NCI-H128 (cell line): Measurements from ENCODE around the gene ZNF593.
A peak's percentile ranks its signal among the peaks of the same experiment; 100 is the strongest.

Source experiments
- DNase-seq: peaks from one replicate; lab custom pipeline; 2025; ENCODE audit not compliant: unreplicated experiment; lab: John Stamatoyannopoulos, UW

The ZNF593 gene

DNA sequence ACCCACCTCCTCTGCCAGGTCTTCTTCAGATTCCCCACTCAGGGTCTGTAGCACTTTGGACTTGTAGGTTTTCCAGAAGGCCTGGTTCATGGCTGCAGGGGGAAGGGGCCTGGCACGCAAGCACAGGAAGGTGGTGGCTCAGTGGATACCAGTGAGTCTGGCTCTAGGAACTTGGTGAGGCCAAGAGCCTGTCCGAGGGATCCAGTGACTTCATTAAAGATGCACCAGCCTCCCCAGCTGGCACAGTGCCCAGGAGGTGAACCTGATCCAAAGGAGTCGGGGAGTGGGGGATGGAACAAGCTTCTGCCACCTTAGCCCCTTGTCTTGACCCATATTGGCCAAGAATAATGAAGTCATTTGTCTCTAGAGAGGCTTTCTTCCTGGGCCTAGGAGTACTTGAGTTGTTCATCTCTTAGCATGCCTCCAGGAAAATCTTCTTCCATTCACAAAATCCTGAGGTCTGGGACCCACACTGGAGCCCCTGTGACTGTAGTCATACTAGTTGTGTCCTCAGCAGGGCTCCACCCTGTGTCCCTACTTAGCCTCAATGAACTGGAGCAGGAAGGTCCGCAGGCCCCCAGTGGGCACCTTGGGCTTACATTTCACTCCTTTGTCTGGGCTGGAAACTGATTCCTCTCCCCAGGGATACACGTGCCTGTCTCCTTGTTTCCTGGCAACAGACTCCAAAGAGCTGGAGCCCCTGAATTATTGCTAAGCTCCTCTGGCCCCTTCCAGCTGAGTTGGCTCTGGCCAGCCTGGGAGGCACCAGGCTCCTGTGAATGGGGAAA lies 1.1 kb upstream of the ZNF593 start, which contains the start of gene C1orf232:
C1orf232 (minus strand) TSS at position 554 of the 788 bp plus-strand sequence; CDS start at position 90, 464 bp downstream.
- DNase-seq, result peak; percentile 57

DNA sequence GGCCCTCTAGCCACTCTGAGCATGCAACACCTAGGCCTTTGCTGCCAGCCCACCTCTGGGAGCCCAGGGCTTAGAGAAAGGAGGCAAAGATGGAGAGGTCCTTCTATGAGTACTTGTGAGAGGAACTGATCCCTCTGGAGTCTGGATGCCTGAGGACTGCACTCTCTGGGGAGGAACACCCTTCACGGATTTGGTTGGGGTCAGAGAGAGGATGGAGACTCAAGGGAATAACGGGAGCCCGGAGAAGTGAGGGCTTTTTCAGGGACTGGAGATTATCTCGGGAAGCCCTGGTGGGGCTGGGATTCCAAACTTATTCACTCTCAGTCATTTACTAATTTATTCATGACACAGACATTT lies 532 bp upstream of the ZNF593 start:
- no peak for DNase-seq

DNA sequence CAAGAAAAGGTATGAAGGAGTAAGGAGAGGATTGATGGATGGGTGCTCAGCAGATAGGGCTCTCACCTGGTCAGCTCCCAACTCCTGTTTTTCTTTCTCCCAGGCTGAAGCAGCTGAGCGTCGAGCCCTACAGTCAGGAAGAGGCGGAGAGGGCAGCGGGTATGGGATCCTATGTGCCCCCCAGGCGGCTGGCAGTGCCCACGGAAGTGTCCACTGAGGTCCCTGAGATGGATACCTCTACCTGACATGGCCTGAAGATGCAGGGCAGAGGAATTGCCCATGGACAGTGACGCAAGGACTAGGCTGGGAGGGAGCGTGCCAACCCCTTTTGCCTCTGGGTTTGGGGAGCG lies 739 bp downstream of the ZNF593 start:
- DNase-seq, result no peak

DNA sequence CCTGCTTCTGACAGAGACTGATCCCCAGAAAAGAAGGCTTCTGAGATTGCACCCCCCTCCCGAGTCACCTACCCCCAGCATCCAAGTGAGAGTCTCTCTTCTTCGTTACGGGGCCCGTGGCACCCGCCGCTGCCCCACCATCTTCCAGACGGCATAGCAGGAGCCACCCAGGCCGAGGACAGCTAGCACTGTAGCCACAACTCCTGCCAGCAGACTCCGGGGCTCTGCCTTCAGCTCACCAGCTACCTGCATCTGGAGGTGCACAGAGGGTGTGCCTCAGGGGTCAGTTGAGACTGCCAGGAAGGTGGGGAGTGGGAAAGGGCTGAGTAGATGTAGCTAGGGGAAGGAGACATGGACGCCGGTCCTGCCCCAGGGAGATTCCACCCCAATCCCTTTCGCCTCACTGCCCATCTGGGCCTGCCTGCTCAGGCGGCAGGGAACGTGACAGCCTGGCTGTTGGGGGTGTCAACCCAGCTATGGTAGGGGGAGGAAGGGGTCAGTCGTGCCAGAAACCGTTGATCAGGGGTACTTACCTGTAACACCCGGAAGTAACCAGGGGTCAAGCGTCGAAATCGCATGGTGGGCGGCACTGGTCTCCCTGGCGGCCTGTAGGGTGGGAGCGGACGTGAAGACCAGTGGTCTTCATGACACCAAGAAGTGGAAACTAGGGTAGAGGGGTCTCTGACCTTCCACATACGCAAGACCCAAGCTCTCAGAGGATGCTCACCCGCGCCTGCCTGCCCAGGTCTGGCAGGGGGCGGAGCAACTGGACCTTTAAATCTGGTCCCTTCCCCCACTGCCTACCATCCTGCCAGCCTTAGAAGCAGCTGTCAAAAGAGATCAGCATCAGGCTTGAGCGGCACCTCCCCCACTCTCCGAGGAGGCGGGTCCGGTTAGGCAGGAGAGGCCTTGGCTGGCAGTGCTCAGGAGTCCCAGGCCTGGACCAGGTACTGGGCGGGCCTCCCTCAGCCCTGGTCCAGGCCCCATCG lies 1.7 kb downstream of the ZNF593 start, which contains the start of gene ZNF593OS:
ZNF593OS (minus strand) TSS at position 749 of the 989 bp plus-strand sequence; CDS start at position 578, 171 bp downstream.
- no peak for DNase-seq

DNA sequence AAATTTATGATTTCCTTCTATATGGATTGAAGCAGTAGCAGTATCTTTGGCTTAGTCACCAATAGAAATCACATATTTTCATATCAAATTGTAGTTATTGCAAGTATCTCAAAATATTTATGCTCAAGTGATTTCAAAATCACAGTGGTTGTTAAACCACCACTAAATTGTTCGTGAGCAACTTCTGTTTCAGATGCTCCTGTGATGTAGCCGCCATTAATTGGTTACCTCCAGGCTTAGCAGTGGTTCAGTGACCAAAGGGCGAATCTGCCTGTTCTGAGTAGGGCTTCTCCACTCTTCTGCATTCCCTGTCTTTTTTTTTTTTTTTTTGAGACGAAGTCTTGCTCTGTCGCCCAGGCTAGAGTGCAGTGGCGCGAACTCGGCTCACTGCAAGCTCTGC lies 5.6 kb downstream of the ZNF593 start:
- DNase-seq, result no peak

DNA sequence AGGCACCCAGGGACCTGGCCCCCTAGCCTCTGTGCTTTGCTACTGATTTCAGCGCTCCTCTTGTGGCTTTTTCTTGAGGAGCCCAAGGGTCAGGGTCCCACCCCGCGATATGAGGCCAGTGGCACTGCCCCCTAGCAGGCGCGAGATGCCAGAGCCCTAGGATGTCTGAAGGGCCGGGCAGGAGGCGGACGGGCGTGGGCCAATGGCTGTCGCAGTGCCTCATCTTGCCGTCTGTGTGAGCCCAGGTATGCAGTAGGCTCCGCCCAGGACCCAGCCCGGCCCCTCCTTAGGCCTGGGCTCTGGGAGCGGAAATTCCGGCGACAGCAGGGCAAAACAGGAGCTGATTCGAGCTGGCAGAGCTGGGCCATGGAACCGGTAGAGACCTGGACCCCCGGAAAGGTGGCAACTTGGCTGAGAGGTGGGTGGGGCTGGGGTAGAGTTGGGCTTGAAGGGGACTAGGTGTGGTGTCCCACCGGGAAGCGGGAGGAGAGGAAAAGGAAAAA lies 7.5 kb downstream of the ZNF593 start, which contains the start of gene CNKSR1:
CNKSR1 (plus strand) TSS at position 310 of the 503 bp plus-strand sequence; CDS start at position 367, 57 bp downstream.
- DNase-seq, result no peak

DNA sequence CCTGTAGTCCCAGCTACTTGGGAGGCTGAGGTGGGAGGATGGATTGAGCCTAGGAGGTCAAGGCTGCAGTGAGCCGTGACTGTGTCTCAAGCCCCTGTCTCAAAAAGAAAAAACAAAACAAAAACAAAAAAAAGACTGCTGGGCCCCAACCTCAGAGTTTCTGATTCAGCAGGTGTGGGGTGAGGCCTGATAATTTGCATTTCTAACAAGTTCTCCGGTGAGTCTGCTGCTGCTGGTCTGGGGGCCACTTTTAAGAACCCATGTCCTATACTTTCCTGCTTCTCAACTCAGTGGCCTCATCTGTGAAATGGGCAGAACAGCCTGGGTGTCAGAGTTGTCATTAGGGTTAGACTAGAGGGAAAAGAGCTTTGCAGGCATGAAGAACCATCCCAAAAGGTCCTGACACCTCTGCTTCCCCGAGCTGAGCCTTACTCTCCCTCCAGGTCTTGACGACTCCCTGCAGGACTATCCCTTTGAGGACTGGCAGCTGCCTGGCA lies 10.3 kb downstream of the ZNF593 start:
- DNase-seq, result no peak

DNA sequence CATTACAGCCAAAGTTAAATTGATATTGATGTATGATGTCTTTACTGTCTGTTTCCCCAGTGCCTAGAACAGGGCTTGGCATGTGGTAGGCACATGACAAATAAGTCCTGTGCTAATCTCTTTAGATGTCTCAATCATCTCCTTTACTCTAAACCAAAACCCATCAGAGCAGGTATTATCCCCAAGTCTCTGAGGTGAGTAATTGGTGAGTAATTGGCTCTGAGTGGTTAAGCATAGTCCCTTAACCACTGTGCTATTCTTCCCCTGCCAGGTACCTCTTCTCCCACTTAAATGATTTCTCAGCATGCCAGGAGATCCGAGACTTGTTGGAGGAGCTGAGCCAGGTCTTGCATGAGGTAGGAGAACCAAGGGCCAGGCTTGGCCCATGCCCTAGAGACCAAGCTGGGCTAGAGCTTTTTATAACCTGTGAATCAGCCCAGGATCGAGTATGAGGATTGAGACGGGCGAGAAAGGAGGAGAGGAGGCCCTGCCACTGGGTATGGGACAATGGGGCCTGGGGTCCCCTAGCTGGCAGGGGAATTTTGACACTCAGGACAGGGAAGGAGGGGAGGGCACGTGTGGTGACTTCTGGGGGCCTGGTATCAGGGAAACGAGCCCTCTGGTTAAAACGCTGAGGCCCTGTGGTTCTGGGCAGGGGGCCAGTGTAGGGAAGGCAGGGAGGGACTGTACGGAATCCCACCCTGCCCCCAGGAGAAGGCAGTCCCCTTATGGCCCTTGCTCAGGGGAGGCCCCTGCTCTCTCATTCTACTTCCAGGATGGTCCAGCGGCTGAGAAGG lies 12.1 kb downstream of the ZNF593 start:
- DNase-seq, result no peak

DNA sequence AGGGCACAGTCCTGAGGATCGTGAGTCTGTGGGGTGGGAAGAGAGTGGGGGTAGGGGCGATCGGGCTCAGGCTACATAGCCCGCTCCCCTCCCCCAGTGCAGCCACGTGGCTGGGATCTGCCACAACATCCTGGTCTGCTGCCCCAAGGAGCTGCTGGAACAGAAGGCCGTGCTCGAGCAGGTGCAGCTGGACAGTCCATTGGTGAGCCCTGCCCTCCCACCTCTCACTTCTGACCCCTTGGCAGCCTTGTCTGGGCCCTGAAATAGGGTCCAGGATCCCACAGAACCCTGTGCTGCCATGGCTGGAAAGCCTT lies 12.6 kb downstream of the ZNF593 start:
- no peak for DNase-seq

DNA sequence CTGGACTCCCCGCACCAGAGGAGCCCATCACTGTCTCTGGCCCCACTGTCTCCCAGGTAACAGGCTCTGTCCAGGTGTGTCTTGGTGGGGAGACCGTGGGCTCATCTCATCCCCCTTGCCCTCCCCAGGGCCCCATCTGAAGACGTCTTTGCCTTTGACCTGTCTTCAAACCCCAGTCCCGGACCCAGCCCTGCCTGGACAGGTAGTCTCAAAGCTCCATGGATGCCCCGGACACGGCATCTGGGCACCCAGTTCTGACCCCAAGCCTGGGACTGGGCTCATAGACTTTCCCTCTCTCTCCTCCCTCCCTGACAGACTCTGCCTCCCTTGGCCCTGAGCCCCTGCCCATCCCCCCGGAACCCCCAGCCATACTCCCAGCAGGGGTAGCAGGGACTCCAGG lies 14.4 kb downstream of the ZNF593 start:
- no peak for DNase-seq

DNA sequence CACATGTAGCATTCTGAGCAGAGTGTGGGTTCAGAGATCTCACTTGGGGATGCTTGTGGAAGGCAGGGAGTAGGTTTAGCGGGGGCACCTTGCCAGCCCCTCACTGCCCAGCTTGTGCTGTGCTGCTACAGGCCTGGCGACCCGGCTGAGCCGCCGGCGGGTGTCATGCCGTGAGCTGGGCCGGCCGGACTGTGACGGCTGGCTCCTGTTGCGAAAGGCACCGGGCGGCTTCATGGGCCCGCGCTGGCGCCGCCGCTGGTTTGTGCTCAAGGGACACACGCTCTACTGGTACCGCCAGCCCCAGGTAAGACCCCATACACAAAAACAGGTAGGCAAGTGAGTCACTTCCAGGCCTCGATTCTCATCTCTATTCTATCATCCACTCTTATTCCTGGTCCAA lies 15.2 kb downstream of the ZNF593 start:
- no peak for DNase-seq

DNA sequence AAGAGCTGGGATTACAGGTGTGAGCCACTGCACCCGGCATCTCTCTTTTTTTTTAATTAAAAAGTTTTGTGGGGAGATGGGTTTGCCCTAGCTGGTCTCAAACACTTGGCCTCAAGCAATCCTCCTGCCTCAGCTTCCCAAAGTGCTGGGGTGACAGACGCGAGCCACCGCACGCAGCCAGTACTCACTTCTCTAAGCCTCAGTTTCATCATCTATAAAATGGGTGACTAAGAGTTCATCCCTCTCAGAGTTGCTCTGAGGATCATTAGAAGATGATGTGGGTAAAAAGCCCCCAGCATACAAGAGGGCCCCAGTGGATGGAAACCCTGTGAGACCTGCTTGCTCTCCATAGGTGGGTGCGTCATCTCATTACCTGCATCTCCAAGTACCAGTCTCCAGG lies 18.2 kb downstream of the ZNF593 start:
- no peak for DNase-seq

DNA sequence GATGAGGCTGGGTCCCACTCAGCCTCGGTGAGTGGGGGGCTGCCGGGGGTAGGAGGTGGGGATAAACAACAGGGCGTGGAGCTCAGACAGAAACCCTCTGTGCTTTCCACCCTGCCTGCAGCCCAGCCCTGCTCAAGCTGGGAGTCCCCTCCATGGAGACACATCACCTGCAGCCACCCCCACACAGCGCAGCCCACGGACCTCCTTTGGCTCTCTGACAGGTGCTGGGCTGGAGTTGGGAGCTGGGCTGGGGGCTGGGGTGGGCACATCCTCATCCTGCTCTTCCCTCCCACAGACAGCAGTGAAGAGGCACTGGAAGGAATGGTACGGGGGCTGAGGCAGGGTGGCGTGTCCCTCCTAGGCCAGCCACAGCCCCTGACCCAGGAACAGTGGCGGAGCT lies 18.8 kb downstream of the ZNF593 start:
- no peak for DNase-seq

DNA sequence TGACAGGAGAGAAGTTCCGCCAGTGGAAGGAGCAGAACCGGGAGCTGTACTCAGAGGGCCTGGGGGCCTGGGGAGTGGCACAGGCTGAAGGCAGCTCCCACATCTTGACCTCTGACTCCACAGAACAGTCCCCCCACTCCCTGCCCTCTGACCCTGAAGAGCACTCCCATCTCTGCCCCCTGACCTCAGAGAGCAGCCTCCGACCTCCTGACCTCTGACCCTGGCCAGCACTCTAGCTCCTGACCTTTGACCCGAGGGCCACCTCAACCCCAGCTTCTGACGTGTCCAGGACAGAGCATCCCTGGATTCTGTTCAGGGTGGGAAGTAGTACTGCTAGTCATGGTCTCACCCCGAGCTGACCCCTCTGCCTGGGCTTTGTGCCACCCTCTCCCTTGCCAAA lies 19.6 kb downstream of the ZNF593 start:
- no peak for DNase-seq

DNA sequence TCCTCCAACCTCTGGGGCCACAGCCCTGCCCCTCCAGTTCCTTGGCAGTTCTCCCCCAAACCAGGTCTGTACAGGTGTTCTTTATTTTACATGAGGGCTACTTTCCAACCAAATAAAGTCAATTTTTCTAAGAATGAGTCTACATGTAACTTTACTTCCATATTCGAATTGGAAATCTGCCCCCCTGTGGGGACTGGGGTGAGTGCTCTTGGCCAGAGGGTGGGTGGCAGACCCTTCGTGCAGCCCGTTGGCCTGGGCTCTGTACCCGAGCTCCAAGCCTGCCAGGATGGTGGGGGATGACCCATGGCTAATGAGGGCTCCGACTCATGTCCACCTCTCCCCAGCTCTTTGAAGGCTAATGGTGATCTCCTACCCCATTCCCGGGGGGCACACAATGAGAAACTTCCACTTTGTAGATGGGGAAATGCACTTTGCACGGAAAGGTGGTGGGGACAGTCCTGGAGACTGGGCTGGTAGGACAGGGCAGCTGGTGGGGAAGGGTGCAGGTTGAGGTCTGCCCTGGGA lies 20.1 kb downstream of the ZNF593 start:
- DNase-seq, result no peak

DNA sequence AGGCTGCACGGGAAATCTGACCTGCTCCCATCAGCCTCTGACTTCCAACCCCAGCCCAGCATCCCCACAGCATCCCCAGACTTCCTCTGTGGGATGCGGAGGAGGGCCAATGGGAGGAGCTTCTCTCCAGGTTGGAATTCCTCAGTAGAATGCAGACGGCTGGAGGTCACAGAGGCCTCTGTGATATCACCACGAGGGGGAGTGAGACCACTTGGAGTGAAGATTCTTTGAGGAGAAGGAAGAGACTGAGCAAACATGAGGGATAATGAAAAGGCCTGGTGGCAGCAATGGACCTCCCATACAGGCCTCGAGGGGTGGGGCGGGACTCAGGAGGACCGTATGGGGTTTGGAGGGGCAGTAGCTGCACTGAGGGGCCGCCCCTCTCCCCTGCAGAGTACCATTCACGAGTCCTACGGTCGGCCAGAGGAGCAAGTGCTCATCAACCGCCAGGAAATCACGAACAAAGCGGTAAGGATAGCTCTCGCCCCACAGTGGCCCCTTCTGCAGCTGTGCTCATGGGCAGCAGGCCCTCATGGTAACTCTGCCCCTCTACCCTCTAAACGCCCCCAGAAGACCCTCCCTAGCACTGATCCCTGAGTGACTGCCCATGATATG lies 20.8 kb downstream of the ZNF593 start, which contains the start of gene CATSPER4:
CATSPER4 (plus strand) TSS at position 230 of the 615 bp plus-strand sequence; CDS start at position 256, 26 bp downstream.
- DNase-seq, result no peak

DNA sequence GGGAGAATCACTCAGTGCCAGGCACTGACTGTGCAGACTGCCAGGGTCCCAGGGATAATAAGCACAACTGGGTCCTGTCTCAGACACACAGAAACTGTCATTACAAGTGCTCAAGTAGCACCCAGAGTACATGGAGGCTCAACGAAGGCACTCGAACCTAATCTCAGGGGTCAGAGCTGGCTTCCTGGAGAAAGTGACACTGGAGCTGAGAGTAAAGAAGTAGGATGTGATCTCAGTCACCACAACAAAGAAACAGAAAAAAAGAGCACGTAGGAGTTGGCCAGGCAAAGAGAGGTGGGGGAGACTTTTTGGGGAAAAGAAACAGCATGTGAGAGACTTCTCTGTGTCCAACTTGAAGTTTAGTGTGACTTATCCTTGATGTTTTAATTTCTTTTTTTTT lies 22.0 kb downstream of the ZNF593 start:
- DNase-seq, result no peak

DNA sequence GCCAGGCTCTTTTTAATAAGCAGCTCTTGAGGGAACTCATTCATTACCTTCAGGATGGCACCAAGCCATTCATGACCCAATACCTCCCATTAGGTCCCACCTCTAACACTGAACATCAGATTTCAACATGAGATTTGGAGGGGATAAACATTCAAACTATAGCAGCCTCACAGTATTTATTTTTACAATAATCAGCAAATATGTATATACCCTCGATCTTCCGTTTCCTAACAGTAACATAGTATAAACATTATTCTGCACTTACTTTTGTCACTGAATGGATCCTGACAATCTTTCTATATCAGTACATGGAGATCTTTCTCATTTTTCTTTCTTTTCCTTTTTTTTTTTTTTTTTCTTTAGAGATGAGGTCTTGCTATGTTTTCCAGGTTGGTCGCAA lies 26.1 kb downstream of the ZNF593 start:
- DNase-seq, result no peak

DNA sequence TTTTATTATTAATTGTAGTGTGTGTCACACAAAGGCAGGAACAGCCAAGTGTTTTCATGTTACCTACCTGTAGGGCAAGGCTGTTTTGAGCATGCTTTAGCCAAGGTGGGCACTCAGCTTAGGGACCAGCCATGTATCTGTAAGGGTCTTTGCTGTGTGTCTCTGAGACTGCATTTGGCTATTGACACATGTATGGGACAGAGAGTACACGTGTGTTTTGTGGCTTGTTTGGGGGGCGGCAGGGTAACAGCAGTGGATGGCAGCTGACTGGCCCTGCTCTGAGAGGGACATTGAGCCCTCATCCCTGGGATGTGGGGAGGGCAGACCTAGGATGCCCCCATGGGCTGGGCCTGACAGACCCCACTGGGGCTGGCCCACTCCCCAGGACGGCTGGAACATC lies 27.6 kb downstream of the ZNF593 start:
- DNase-seq, result no peak

DNA sequence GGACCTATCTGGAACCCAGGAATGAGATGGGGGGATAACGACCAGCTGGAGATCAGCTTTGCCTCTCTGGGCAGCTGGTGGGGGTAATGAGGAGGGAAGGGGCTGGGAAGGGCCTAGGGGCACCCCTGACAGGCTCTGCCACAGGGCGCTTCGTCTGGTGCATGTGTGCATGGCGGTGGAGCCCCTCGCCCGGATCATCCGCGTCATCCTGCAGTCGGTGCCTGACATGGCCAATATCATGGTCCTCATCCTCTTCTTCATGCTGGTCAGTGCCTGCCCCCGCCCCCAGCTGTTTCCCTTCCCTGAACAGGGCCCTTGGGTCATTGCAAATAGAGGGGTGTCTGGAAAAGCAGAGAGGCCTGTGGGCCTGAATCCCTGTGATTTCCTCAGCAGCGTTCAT lies 28.1 kb downstream of the ZNF593 start:
- DNase-seq, result no peak
